Left ventricle myocardium superior (tissue), 1 donor: ENCODE measurements around the gene DUT. TPM values are rescaled to one million over a fixed set of nuclear protein-coding genes. Genes with fewer than 3 reads are reported as not detected.
A peak's percentile ranks its signal among the peaks of the same experiment; 100 is the strongest.

ENCODE experiments used
- ATAC-seq: fragments of 200-7000 bp; cut with Tn5 transposase; one replicate; pipeline ENCODE4 v1.9.1; 2020; ENCODE audit warnings: mild to moderate bottlenecking, moderate library complexity
- DNase-seq: peaks from one replicate; pipeline ENCODE4 v3.0.0-alpha.2; 2020
- intact Hi-C: fragments of 100-400 bp; cut with micrococcal nuclease; formaldehyde crosslinking; loops from one replicate; pipeline ENCODE4 v1.11.0; 2022
- total RNA-seq: library from RNA; stranded (reverse); fragmentation: NEBNext Ultra II Directional; extraction: Animal tissue kit (Norgen Biotek cat#: 25700); gene quantifications from one replicate; pipeline ENCODE4 v1.2.1, GENCODE V29; 2021
- donor health status: DM: no; HTN: yes; CAD: no; lungs with severe emphysema.

The DUT gene
- total RNA-seq, 1 donor from 2014 or later, result 77.2 TPM

DNA sequence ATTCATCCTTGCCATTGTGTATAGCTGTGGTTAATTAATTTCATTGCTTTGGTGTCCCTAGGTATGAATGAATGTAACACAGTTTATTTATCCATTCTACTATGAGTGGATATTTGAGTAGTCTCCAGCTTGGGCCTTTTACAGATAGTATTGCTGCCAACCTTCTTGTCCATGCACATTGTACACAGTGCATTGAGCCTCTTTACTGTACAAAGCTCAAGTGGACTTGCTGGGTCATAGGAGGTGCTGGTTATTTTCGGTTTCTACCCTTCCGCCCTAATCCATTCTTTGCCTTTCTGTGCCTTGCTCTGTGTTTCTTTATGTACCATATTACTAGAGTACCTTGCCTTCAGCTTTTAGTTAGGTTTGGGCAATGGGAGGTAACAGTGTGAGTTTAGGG, 60.7 kb downstream of the DUT start:
- intact Hi-C loops, result no loop called here
- DNase-seq, result no peak
- no peak for ATAC-seq

DNA sequence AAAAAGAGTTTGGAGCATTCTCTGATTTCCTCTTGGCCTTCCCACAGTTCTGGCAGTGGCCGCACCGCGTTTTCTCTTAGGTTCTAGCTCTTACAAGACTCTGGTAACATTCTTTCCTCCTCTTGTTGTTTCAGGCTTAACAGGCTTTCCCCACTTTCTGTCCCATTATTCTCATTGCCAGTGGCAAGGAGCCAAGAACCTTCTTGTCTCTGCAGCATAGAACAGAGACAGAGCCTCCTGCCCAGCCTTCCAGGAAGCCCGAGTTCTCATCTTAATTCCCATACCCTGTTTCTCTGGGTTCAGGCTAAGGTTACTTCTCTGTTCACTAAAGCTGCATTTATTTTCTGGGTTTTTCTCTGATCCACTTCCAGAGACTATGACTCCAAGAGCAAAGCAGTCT, 61.1 kb downstream of the DUT start:
- ATAC-seq (peak; percentile 58), DNase-seq (peak; percentile 57)
- intact Hi-C loops, result no loop called here

Other genes starting within 250 kb of the DUT start
- not detected for gene SLC24A5, start 210.4 kb upstream of the DUT start, total RNA-seq
- 6.9 TPM for gene MYEF2, start 153.1 kb upstream of the DUT start, total RNA-seq
- gene CTXN2, start 139.8 kb upstream of the DUT start, total RNA-seq, result not detected
- not detected for gene SLC12A1, start 125.1 kb upstream of the DUT start, total RNA-seq